Fibroblast of skin of left biceps (primary cell): ENCODE results near the gene PAK1.
"Not testable (repeated sequence)": the region's sequence is repeated elsewhere in the genome, so short reads cannot be mapped to it uniquely, and the experiment has no call there.

ENCODE experiments used
- DNase-seq, 2 experiments: peaks; one replicate each; pipeline ENCODE4 v3.0.0-alpha.2; 2013; ENCODE audit warnings: low read depth in 2 of 2

Gene PAK1

DNA sequence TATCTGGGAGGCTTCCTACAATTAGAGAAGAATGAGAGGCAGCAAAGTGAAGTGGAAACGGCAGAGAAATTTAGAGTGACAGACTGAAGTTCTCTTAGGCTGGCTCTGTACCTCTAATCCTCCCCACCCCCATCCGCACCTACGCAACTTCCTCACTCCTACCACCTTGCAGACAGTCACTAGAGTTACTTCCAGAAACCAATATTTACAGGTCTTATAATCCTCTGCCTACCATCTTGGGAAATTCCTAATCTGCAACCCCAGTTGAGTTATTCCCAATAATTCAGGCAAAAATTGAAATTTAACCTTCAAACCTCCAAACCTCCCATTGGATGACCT, 71.7 kb downstream of the PAK1 start:
- no peak for DNase-seq

DNA sequence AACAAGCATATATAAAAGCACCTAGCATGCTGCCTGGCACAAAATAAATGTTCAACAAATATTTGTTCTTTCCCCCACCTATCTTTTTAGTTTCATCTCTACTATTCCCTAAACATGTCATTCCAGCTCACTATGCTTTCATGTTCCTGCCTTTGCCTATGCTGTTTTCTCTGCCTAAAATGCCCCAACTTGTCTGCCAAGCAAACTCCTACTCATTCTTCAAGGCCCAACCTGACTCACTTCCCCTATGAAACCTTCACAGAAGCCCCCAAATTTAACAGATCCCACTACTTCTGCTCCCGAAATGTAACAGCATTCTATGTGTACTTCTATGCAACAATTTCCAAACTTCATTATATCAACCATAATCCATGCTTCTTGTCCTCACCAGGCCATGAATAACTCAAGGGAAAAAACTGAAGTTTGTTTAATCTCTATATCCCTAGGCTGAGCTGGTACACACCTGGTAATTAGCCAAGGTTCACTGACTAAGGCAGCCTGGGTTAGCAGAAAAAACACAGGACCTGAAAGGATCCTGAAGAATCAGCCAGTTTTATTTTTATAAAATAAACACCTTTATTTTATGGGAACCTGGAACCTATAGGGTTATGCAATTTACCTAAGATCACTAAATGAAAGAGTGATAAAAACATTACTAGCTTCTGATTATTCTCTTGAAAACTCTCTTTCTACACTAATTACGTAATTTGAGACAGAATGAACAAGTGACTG, 72.2 kb downstream of the PAK1 start:
- no peak for DNase-seq

DNA sequence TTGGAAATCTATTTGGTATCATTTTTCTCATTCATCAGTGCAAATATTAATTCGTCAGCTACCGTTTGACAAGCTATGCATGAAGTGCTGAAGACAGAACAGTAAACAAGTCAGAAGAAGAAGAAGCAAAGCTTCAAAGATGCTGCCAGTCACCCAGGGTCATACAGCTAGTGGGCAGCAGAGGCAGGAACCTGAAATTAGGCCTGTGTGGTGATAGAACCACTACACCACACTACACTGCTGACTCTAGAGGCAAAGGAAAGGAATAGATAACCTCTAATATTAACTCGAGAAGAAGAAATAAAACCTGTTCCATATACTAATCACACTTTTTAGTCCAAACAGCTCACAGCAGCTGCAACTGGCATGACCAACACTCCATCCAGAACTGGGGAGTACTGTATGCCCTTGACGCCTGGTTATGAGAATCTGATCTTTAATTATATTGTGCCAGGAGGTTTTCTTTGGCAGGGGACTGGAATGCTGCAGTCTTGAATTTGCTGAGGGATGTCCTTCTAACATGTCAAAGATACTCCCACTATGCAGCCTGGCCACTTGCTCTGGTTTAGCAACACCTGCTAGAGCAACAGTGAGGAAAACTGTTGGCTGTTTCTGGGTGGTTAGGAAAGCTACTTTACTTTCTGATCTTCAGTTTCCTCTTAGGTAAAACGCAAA, 73.0 kb downstream of the PAK1 start:
- no peak for DNase-seq

DNA sequence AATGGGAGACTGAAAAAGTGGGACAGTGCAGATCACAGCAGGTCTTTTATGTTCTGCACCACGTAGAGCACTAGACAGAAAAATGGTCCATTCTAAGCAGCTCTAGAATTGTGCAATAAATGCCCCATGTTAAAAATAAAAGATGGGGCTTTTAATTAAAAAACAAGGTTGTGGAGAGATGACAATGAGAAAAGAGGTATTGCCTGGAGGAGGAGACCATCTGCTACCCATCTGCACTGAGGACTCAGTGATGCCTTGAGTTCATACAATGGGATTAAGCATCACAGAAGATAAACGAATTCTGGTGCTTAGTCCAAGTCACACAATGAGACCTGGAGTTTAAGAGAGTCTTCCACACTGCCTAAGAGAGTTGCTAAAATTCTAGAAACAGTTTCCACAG, 73.6 kb downstream of the PAK1 start:
- no peak for DNase-seq

DNA sequence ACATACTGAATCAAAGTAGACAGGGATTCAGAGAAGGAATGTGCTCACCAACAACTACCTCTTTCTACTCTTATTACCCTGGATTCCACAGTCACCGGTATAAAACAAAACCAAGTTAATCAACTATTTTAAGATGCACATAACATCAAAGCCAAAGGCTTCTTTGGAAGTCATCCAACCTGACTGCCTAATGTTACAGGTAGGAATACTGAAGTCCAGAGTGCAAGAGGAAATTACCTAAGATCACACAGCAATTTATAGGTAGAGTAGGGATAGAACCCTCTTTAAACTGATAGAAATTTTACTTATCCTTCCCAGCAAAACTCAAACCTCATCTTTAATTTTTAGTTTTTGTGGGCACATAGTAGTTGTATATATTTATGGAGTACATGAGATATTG, 76.3 kb downstream of the PAK1 start:
- DNase-seq = no peak

DNA sequence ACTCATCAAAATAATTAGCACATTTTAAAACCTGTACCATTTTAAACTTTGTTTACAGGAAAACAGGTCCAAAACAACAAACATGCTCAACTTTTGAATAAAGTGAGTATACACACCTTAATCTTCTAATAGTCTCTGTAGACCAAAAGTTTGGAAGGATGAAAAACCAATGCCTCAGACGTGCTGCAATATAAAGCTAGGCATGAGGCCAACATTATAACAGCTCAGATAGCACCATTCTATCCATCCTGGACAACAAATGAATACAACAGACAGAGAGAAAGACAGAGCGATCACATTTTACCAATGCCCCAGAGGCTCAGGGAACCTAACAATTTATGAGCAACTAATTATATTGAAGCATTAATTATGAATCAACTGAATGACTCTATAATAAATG, 77.0 kb downstream of the PAK1 start:
- no peak for DNase-seq

DNA sequence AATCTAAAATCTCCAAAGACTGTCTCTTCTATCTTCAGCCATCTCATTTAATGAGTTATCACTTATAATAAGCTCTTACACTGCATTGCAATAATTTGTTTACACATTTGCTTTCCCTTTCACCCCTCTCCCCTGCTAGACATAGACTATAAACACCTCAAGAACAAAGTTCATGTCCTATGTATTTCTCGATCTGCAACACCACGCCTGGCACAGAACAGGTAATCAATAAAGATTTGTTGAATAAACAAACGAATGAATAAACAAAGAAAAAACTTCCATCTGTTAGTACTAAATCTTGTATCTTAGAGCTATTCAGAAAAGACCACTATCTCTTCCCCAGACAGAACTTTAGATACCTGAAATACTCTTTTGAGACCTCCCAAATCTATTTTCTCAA, 77.6 kb downstream of the PAK1 start:
- no peak for DNase-seq

DNA sequence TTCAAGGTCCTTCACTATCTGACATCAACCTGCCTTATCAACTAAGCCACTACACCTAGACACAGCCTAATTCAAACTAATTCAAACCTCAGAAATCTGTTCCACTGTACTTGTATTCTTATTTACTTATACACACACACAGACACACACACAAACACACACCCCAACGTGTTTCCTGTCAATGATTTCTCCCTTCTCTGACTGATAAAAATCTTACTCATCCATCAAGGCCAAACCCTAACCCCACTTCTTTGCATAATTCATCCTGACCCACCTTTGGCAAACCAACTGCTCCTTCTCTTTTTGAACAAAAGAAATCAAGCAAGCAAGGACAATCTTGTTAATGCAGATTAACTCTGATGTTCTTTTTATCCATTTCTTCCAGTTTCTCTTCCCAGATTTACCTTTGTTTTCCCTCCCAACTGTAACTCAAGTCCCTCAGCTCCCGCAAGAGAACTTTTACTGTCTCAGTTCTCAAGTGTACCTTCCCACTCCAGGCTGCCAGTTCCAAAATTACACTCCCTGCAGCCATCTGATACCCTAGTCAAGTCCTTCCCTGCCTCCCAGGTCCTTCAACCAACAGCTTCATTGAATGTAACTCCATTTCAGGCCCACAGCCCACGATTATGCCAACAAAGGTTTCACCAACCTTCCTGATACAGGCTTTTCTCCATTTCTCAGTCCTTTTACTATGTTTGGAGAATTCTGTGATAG, 78.3 kb downstream of the PAK1 start:
- no peak for DNase-seq

DNA sequence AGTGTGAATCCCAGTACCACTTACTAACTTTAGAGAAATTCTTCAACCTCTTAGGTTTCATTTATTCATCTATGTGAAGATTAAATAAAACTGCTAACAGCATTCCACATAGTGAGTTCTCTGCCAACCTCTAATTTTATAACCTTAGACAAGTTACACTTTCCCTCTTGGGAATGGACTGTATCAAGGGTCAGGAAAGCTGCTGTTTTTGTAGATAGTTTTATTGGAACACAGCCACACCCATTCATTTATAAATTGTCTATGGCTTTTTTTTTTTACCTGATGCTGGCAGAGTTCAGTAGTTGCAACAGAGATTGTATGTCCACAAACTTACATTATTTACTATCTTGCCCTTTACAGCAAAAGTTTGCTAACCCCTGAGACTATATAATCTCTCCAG, 81.1 kb downstream of the PAK1 start:
- no peak for DNase-seq

DNA sequence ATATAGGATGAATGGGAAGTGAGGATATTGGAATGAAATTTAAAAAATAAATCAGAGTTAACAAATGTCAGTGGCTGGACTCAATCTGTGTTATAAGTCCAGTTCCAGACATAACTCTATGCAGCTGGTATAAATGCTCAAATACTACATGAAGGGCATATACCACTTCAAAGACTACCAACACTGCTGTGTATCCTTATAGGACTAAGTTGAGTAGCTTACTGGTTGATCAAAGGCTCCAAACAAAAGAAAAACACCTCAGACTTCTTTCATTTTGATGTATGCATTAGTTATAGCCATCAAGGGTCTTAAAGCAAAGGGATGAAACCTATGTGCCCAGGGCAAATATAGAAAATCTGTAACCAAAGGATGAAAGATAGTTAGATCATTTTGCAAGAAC, 86.2 kb downstream of the PAK1 start:
- no peak for DNase-seq

DNA sequence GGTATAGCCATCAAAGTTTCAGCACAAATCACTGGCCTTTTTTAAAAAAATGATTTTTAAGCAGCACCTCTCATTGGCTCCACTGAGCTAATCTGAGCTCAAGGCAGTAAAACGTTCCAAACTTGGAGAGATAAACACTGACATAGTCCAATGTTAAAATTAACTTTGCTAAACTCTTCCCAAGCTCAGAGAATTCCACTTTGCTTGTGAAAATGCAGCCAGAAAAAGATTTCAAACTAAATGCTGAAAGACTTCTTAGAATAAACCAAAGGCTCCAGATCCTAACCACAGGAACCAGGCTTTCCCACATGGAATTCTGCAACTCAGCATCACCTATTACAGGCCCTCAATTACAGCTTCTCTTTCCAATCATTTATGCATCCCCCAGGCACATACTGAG, 87.7 kb downstream of the PAK1 start:
- no peak for DNase-seq

DNA sequence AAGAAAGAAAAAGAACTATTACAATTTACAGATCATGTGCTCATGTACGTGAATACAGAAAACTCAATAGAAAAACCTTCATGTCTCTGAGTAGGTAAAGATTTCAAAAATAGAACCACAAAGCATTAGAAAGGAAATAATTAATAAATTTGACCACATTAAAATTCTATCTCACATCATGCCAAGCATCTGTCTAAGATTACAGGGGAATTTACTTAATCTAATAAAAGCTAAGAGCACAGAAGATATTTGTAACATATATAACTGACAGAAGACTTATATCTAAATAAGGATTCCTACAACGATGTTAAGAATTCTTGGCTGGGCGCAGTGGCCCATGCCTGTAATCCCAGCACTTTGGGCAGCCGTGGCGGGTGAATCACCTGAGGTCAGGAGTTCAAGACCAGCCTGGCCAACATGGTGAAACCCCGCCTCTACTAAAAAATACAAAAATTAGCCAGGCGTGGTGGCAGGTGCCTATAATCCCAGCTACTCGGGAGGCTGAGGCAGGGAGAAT, 88.6 kb downstream of the PAK1 start:
- DNase-seq = not testable (repeated sequence)

DNA sequence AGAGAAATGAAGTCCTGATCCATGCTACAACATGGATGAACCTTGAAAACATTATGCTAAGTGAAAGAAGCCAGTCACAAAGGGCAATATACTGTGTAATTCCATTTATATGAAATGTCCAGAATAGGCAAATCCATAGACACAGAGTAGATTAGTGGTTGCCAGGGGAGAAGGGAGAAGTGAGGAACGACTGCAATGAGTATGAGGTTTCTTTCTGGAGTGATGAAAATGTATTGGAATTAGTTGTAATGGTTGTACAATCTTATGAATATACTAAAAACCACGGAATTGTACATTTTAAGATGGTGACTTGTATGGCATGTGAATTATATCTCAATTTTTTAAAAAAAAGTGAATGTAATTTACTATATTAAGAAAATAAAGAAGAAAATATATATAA, 89.3 kb downstream of the PAK1 start:
- DNase-seq = no peak

DNA sequence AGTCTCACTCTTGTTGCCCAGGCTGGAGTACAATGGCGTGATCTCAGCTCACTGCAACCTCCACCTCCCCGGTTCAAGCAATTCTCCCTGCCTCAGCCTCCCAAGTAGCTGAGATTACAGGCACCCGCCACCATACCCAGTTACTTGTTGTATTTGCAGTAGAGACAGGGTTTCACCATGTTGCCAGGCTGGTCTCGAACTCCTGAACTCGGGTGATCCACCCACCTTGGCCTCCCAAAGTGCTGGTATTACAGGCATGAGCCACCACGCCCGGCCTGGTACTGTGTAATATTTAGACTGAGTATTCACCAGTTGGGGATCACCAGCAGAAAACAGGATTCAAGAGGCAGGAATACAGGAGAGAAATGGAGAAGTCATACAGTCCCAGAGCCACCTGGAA, 90.5 kb downstream of the PAK1 start:
- DNase-seq = not testable (repeated sequence)

DNA sequence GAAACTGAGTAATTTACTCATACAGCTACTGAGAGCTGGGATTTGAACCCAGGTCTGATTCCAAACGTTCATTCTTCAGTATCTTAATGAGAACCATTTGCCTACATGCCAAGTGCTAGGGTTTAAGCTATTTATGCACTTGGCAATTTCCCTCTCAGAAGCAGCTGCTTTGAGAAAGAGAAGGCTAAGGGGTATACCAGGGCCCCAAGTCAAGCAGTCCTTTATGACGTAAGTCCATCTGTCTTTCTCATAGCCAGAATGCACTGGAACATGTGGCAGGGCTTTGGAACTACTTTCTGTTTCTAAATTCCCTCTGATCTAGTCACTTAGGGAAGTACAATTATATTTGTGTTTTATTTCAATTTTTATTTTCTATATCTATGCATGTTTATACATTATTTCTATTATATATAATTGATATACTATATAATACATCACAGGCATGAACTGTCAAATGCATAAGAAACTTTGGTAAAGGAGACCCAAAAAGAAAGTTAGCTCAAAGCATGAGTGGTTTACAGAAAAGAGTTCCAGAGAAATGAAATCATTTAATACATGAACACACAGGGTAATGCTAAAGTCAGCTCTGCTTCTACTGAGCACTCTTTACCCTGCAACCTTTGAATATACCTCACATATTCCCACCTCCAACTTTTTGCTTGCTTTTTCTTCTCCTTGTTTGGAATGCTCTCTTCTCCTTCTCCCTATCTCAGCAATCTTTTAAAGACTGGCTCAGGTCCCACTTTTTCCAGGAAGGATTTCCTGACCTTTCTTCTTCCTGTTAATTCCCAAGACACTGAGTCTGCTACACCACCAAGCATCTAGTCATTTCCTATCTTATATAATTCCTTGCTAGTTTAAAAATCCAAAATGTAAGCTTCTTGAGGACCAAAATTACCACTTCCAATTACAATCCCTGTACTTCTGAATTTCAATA, 91.9 kb downstream of the PAK1 start:
- DNase-seq = peak; percentile 45 to 50

DNA sequence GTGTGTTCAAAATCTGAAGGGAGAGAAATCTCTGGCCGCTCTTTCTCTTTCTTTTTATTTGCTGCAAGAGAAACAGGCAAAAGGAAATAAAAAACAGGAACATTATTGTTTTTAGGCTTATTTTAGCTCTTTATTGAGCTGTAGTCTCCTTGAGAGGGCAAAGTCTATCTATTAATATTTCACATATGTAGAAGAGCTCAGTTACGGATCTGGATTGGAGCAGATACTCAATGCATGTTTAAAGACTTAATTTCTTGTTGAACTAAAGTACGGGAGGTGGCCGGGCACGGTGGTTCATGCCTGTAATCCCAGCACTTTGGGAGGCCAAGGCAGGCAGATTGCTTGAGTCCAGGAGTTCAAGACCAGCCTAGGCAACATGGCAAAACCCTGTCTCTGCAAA, 94.0 kb downstream of the PAK1 start:
- no peak for DNase-seq

DNA sequence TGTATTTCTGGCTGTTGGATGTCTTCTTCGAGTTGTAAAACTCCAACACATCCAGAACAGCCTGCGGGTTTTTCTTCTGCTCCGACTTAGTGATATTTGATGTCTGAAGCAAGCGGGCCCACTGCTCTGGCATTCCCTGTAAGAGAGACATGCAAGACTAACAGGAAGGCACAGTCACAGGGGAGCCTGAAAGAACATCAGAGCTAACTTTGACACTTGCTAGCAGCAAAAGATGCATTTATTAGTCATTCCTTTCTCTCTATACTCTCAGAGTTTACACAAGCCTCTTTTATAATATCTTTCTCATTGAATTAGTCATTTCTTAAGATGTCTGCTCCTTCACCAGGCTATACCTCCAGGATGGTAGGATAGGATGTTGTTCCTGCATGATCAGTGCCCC, 94.6 kb downstream of the PAK1 start:
- no peak for DNase-seq

DNA sequence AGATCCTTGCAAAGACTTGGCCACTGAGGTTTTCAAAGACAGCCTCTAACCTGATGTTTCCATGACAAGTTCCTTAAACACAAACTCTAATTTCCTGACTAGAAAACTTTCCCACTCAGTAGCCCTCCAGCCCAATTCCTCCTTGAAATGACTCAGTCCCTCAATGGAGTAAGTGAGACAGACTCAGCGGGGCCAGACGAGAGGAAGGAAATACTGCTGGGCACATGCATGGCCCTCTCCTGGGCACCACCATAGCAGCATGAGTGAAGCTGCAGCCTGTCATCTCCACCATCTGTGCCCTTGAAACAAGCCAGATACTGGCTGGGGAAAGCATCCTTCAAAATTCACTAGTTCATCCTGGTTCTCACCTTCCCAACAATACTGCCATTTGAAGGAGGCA, 96.2 kb downstream of the PAK1 start:
- no peak for DNase-seq

DNA sequence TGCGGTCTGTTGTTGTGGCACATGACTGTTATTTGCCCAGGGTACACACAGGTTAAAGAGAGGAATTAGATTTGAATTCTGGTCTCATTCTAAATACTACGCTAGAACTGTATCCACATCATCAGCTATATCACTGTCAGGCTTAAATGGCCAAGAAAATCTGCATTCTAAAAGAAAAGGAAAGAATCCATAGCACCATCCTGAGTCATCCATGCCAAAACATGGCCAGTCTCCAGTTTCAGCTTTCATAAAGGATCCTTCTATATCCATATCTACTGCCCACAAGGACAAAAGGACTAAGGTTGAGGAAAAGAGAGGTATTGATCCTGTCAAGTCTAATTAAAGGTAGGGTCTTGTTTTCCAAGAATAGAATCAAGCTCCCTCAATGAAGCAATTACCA, 98.8 kb downstream of the PAK1 start:
- no peak for DNase-seq

DNA sequence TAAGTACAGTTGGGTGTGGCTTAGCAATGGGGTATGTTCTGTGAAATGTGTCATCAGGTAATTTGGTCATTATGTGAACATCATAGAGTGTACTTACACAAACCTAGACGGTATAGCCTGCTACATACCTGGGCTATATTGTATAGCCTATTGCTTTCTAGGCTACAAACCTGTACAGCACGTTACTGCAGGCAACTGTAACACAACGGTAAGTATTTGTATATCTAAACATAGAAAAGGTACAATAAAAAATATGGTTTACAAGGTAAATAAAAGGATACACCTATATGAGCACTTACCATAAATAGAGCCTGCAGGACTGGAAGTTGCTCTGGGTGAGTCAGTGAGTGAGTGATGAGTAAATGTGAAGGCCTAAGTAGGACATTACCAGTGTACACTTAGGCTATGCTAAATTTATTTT, 99.3 kb downstream of the PAK1 start:
- no peak for DNase-seq

DNA sequence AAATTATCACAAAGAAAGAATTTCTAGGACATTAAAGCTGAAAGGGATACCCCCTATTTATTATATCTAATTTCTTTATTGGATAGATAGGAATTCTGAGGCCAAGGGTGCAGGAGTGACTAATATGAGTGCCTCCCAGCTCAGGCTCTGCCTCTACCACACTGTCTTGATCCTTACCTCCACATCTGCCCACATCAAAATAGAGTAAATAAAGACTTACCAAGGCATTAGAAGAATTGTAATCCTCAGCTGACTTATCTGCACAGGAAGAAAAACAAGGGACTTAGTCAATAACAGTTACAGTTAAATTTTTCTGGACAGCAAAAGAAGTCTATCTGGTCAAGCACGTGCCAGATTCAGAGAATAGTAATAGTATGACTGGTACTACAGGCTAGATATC, 99.8 kb downstream of the PAK1 start:
- DNase-seq = no peak

DNA sequence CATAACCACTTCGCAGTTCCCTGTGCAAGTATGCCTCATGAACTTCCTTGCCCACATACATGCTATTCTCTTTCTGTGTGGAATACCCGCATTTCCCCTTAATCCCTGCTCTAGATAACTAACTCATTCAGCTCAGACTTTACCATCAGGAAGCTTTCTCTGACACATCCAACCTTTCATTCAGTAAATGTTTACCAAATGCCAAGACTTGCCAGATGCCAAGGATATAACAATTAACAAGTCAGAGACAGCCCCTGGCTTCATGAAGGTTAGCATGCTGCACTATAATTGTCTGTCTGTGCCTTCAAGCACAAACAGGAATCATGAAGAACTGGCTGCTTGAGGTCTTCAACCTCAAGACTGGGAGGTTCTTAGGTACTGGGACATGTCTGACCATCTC, 101.2 kb downstream of the PAK1 start:
- no peak for DNase-seq
